H9 (cell line): ENCODE measurements around the gene HAUS7. TPM values are rescaled to one million over a fixed set of nuclear protein-coding genes. Genes with fewer than 3 reads are reported as not detected.

Experiments used
- DNase-seq: peaks from one replicate; pipeline ENCODE4 v3.0.0-alpha.2; 2017
- H2AFZ ChIP-seq: one replicate; pipeline ENCODE4 v1.6.1; 2013; ENCODE audit warnings: mild to moderate bottlenecking, low read length, control low read depth, moderate library complexity
- H2AK5ac ChIP-seq: 2 replicates; pipeline ENCODE4 v1.6.1; 2013; ENCODE audit warnings: low read length, control low read depth, mixed read lengths; ENCODE audit not compliant: insufficient read length
- H2BK120ac ChIP-seq: one replicate; pipeline ENCODE4 v1.6.1; 2013; ENCODE audit warnings: low read depth, mild to moderate bottlenecking, low read length, control low read depth, inconsistent platforms; ENCODE audit not compliant: poor library complexity, severe bottlenecking
- H2BK12ac ChIP-seq: 2 replicates; pipeline ENCODE4 v1.6.1; 2013; ENCODE audit warnings: low read length, control low read depth, mixed read lengths, low read depth; ENCODE audit not compliant: insufficient read length
- H2BK15ac ChIP-seq: 2 replicates; pipeline ENCODE4 v1.6.1; 2013; ENCODE audit warnings: low read depth, low read length, control low read depth
- H2BK20ac ChIP-seq: one replicate; pipeline ENCODE4 v1.6.1; 2013; ENCODE audit warnings: low read depth, mild to moderate bottlenecking, low read length, control low read depth, inconsistent platforms; ENCODE audit not compliant: poor library complexity, severe bottlenecking
- H2BK5ac ChIP-seq: 2 replicates; pipeline ENCODE4 v1.6.1; 2013; ENCODE audit warnings: low read length, control low read depth, mixed read lengths; ENCODE audit not compliant: insufficient read length
- H3K14ac ChIP-seq: 2 replicates; pipeline ENCODE4 v1.6.1; 2013; ENCODE audit warnings: low read length, control low read depth; ENCODE audit not compliant: insufficient read depth
- H3K18ac ChIP-seq: 2 replicates; pipeline ENCODE4 v1.6.1; 2013; ENCODE audit warnings: low read depth, mild to moderate bottlenecking, mixed read lengths, low read length, control low read depth; ENCODE audit not compliant: insufficient read length
- H3K23ac ChIP-seq: 2 replicates; pipeline ENCODE4 v1.6.1; 2013; ENCODE audit warnings: low read length, control low read depth, mixed read lengths, low read depth; ENCODE audit not compliant: insufficient read length
- H3K23me2 ChIP-seq: 2 replicates; pipeline ENCODE4 v1.6.1; 2013; ENCODE audit warnings: low read depth, mild to moderate bottlenecking, mixed read lengths, low read length, control low read depth; ENCODE audit not compliant: insufficient read length, poor library complexity, severe bottlenecking
- H3K27ac ChIP-seq: 2 replicates; pipeline ENCODE4 v1.5.1; 2013; ENCODE audit warnings: low read length, control low read depth, mixed read lengths, low read depth; ENCODE audit not compliant: insufficient read length
- H3K27me3 ChIP-seq: 2 replicates; pipeline ENCODE4 v1.6.1; 2013; ENCODE audit warnings: low read length, control low read depth, inconsistent platforms; ENCODE audit not compliant: insufficient read depth
- H3K4ac ChIP-seq: 2 replicates; pipeline ENCODE4 v1.6.1; 2013; ENCODE audit warnings: low read depth, mild to moderate bottlenecking, control low read depth, inconsistent platforms, low read length, moderate library complexity
- H3K4me1 ChIP-seq: 2 replicates; pipeline ENCODE4 v1.6.1; 2013; ENCODE audit warnings: low read length, control low read depth, inconsistent platforms; ENCODE audit not compliant: insufficient read depth
- H3K4me2 ChIP-seq: 2 replicates; pipeline ENCODE4 v1.6.1; 2013; ENCODE audit warnings: low read length, control low read depth, mixed read lengths; ENCODE audit not compliant: insufficient read length, insufficient read depth
- H3K56ac ChIP-seq: 2 replicates; pipeline ENCODE4 v1.6.1; 2013; ENCODE audit warnings: low read depth, mild to moderate bottlenecking, mixed read lengths, low read length, control low read depth; ENCODE audit not compliant: insufficient read length
- H3K79me1 ChIP-seq: 2 replicates; pipeline ENCODE4 v1.6.1; 2013; ENCODE audit warnings: low read depth, mild to moderate bottlenecking, moderate library complexity, low read length, control low read depth, inconsistent platforms; ENCODE audit not compliant: insufficient read depth, poor library complexity, severe bottlenecking
- H3K79me2 ChIP-seq: 2 replicates; pipeline ENCODE4 v1.6.1; 2013; ENCODE audit warnings: low read length, control low read depth, inconsistent platforms; ENCODE audit not compliant: insufficient read depth
- H3K9ac ChIP-seq: 2 replicates; pipeline ENCODE4 v1.6.1; 2013; ENCODE audit warnings: low read length, control low read depth, mixed read lengths; ENCODE audit not compliant: insufficient read length; ENCODE audit errors: extremely low read depth
- H3K9me3 ChIP-seq: one replicate; pipeline ENCODE4 v1.6.1; 2013; ENCODE audit warnings: low read depth, low read length, inconsistent platforms; ENCODE audit not compliant: control insufficient read depth
- H3T11ph ChIP-seq: one replicate; pipeline ENCODE4 v1.6.1; 2013; ENCODE audit warnings: mild to moderate bottlenecking, low read length, control low read depth, inconsistent platforms
- H4K20me1 ChIP-seq: one replicate; pipeline ENCODE4 v1.6.1; 2013; ENCODE audit not compliant: control insufficient read depth, insufficient read length, insufficient read depth
- H4K5ac ChIP-seq: 2 replicates; pipeline ENCODE4 v1.6.1; 2013; ENCODE audit warnings: low read depth, mild to moderate bottlenecking, mixed read lengths, low read length, control low read depth; ENCODE audit not compliant: insufficient read length
- H4K8ac ChIP-seq: replicated peaks from 2 replicates; pipeline ENCODE4 v1.6.1; 2013; ENCODE audit warnings: low read length, control low read depth, mixed read lengths, low read depth; ENCODE audit not compliant: insufficient read length
- H4K91ac ChIP-seq: 2 replicates; pipeline ENCODE4 v1.6.1; 2013; ENCODE audit warnings: low read depth, mild to moderate bottlenecking, moderate library complexity, mixed read lengths, low read length, control low read depth; ENCODE audit not compliant: insufficient read length
- H3K27ac Mint-ChIP-seq, 3 experiments: 2 replicates in 2 of 3; 3 replicates in 1 of 3; pipeline ENCODE4 v1.8.0; 2020 to 2021; ENCODE audit warnings: mixed read lengths in 3 of 3, mild to moderate bottlenecking in 1 of 3, moderate library complexity in 1 of 3
- H3K27me3 Mint-ChIP-seq: 2 replicates; pipeline ENCODE4 v1.8.0; 2021; ENCODE audit warnings: low read depth, mild to moderate bottlenecking, moderate library complexity, mixed read lengths
- H3K36me3 Mint-ChIP-seq, 3 experiments: 2 replicates in 2 of 3; 3 replicates in 1 of 3; pipeline ENCODE4 v1.8.0; 2020 to 2021; ENCODE audit warnings: low read depth in 3 of 3, mixed read lengths in 3 of 3; ENCODE audit not compliant: insufficient read depth in 1 of 3
- H3K4me1 Mint-ChIP-seq, 2 experiments: 2 replicates each; pipeline ENCODE4 v1.8.0; 2020; ENCODE audit warnings: mixed read lengths in 2 of 2
- H3K4me3 Mint-ChIP-seq, 2 experiments: 2 replicates in 1 of 2; 3 replicates in 1 of 2; pipeline ENCODE4 v1.8.0; 2020 to 2021; ENCODE audit warnings: mild to moderate bottlenecking in 2 of 2, mixed read lengths in 2 of 2, moderate library complexity in 1 of 2
- H3K9me3 Mint-ChIP-seq, 2 experiments: 2 replicates in 1 of 2; 3 replicates in 1 of 2; pipeline ENCODE4 v1.8.0; 2020; ENCODE audit warnings: mild to moderate bottlenecking in 2 of 2, mixed read lengths in 2 of 2, moderate library complexity in 1 of 2
- WGBS: extraction: QIAGEN DNeasy Blood & Tissue Kit; methylation state at CpG from one replicate; pipeline ENCODE4 v1.1.7; 2013; ENCODE audit warnings: missing lambda C conversion rate, low lambda C conversion rate, mixed read lengths; ENCODE audit not compliant: insufficient read length; ENCODE audit errors: extremely low coverage; 5-methylcytosine and 5-hydroxymethylcytosine counted together
- total RNA-seq: library from RNA; stranded (reverse); gene quantifications from 2 replicates; pipeline ENCODE4 v1.2.1, GENCODE V29; 2021
- TF ChIP-seq, protein P1 (sequence below): fragments of 200-600 bp; sonication (generic); conservative IDR thresholded peaks from 3 replicates; pipeline ENCODE4 v1.8.0; 2021; ENCODE audit warnings: antibody characterized with exemption, mild to moderate bottlenecking

Gene HAUS7
- total RNA-seq, 1 experiment from 2014 or later, result 45.3 TPM

DNA sequence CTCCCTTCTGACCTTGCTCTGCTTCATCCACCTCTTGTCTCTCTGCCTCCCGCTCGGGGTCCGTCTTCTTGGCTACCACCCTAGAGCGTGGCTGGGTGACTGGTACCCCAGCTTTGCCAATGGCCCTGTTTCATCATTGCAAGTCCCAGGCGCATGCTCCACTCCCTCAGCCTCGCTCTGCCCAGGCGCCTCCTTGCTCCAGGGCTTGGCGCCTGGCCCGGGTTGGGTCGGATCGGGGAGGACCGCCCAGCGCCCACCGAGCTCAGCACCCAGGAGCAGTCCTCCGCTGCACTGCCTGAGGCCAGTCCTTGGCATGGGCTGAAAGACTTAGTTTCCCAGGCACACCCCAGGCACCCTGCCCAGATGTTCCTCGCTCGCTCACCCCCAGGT, 25.0 kb upstream of the HAUS7 start:
- Histone ChIP-seq H3K79me1 (no peaks in the 10 kb centered on the region), H4K20me1 (no peaks in the 10 kb centered on the region), H3K56ac (no peak overlapping the region), H2BK5ac (no peak overlapping the region), H2BK20ac (no peak overlapping the region), H3K23me2 (no peaks in the 10 kb centered on the region), H3K23ac (no peak overlapping the region), H3K27me3 (no peaks in the 10 kb centered on the region), H2BK15ac (no peak overlapping the region), H3K4me2 (peak overlapping the region; percentile 1), H3K18ac (no peak overlapping the region), H3K4me1 (no peaks in the 10 kb centered on the region), H3K4ac (no peak overlapping the region), H2BK12ac (no peak overlapping the region), H4K8ac (no peak overlapping the region), H4K5ac (no peak overlapping the region), H2AFZ (no peak overlapping the region), H3K27ac (no peak overlapping the region), H3T11ph (no peak overlapping the region), H3K9me3 (peaks cover 18% of the 10 kb centered on the region), H3K9ac (no peak overlapping the region), H4K91ac (no peak overlapping the region), H2AK5ac (no peak overlapping the region), H2BK120ac (no peak overlapping the region), H3K79me2 (no peaks in the 10 kb centered on the region), H3K14ac (no peak overlapping the region)
- H3K36me3 Mint-ChIP-seq, result peaks cover 0 to under 1% (median under 1%) of the 10 kb centered on the region in 3 experiments; a peak in 2 of 7 replicates
- no peak overlapping the region for H3K27ac Mint-ChIP-seq
- WGBS, result no CpG with 5 or more reads among the region's 17 CpGs
- TF ChIP-seq, protein P1, sequence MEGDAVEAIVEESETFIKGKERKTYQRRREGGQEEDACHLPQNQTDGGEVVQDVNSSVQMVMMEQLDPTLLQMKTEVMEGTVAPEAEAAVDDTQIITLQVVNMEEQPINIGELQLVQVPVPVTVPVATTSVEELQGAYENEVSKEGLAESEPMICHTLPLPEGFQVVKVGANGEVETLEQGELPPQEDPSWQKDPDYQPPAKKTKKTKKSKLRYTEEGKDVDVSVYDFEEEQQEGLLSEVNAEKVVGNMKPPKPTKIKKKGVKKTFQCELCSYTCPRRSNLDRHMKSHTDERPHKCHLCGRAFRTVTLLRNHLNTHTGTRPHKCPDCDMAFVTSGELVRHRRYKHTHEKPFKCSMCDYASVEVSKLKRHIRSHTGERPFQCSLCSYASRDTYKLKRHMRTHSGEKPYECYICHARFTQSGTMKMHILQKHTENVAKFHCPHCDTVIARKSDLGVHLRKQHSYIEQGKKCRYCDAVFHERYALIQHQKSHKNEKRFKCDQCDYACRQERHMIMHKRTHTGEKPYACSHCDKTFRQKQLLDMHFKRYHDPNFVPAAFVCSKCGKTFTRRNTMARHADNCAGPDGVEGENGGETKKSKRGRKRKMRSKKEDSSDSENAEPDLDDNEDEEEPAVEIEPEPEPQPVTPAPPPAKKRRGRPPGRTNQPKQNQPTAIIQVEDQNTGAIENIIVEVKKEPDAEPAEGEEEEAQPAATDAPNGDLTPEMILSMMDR, result no peak
- H3K9me3 Mint-ChIP-seq, result peaks cover 44 to 58% of the 10 kb centered on the region in 2 experiments
- peaks cover 10% of the 10 kb centered on the region for H3K27me3 Mint-ChIP-seq
- H3K4me1 Mint-ChIP-seq, result peaks cover 0 to 5% of the 10 kb centered on the region in 2 experiments; a peak in 2 of 4 replicates
- peak overlapping the region; percentile 44 to 66; a peak in 4 of 5 replicates for H3K4me3 Mint-ChIP-seq
- DNase-seq, result no peak
